ENCODE measurements around the gene IL1RAPL1.

DNA sequence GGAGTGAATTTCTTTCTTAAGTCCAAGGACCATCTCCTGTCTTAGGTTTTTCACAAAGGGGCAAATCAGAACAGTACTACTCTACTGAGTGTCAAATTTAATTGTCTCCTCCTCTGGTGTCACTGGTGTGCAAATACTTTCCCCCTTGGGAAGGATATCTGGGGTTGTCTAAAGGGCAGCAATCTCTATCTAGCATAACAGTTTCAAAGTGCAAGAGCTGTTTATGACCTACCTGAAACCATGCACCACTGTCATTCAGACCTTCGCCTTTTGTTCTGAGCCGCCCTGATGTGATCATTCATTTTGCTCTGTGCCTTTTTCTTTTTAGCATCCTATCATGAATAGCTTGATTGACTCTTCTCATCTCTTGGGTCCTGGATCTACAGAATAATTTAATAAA is 39.3 kb downstream of the IL1RAPL1 start:
- TF ChIP-seq, protein P1, sequence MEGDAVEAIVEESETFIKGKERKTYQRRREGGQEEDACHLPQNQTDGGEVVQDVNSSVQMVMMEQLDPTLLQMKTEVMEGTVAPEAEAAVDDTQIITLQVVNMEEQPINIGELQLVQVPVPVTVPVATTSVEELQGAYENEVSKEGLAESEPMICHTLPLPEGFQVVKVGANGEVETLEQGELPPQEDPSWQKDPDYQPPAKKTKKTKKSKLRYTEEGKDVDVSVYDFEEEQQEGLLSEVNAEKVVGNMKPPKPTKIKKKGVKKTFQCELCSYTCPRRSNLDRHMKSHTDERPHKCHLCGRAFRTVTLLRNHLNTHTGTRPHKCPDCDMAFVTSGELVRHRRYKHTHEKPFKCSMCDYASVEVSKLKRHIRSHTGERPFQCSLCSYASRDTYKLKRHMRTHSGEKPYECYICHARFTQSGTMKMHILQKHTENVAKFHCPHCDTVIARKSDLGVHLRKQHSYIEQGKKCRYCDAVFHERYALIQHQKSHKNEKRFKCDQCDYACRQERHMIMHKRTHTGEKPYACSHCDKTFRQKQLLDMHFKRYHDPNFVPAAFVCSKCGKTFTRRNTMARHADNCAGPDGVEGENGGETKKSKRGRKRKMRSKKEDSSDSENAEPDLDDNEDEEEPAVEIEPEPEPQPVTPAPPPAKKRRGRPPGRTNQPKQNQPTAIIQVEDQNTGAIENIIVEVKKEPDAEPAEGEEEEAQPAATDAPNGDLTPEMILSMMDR (IDR thresholded peaks at IDR 0.05) = no peak
- TF ChIP-seq SREBF2 (IDR thresholded peaks at IDR 0.05) (no peak), RAD21 (conservative IDR thresholded peaks at IDR 0.05 in 1 of 2, IDR thresholded peaks at IDR 0.05 in 1 of 2) (no peak), KDM1A (IDR thresholded peaks at IDR 0.05; ENCODE audit: low read depth) (no peak), POLR2A (IDR thresholded peaks at IDR 0.05; ENCODE audit: low read length) (no peak), CBX8 (IDR thresholded peaks at IDR 0.05) (no peak)
- TF ChIP-seq, protein P2, sequence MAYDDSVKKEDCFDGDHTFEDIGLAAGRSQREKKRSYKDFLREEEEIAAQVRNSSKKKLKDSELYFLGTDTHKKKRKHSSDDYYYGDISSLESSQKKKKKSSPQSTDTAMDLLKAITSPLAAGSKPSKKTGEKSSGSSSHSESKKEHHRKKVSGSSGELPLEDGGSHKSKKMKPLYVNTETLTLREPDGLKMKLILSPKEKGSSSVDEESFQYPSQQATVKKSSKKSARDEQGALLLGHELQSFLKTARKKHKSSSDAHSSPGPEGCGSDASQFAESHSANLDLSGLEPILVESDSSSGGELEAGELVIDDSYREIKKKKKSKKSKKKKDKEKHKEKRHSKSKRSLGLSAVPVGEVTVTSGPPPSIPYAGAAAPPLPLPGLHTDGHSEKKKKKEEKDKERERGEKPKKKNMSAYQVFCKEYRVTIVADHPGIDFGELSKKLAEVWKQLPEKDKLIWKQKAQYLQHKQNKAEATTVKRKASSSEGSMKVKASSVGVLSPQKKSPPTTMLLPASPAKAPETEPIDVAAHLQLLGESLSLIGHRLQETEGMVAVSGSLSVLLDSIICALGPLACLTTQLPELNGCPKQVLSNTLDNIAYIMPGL (CRISPR knock-in tag; IDR thresholded peaks at IDR 0.05; ENCODE audit: borderline replicate concordance) = no peak
- TF ChIP-seq, protein P3, sequence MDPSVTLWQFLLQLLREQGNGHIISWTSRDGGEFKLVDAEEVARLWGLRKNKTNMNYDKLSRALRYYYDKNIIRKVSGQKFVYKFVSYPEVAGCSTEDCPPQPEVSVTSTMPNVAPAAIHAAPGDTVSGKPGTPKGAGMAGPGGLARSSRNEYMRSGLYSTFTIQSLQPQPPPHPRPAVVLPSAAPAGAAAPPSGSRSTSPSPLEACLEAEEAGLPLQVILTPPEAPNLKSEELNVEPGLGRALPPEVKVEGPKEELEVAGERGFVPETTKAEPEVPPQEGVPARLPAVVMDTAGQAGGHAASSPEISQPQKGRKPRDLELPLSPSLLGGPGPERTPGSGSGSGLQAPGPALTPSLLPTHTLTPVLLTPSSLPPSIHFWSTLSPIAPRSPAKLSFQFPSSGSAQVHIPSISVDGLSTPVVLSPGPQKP (IDR thresholded peaks at IDR 0.05; ENCODE audit: low read depth, low read length) = no peak
